H7 (cell line): Measurements from ENCODE around the gene HPN. TPM values are rescaled to one million over a fixed set of nuclear protein-coding genes. Genes with fewer than 3 reads are reported as not detected.
"Not testable (repeated sequence)": the region's sequence is repeated elsewhere in the genome, so short reads cannot be mapped to it uniquely, and the experiment has no call there.

Experiments used
- DNase-seq: peaks from one replicate; pipeline ENCODE4 v3.0.0; 2012
- H3K27me3 ChIP-seq: 2 replicates; pipeline ENCODE4 v1.6.0; 2011; ENCODE audit warnings: mild to moderate bottlenecking, low read length; ENCODE audit not compliant: control insufficient read depth, insufficient read depth
- H3K36me3 ChIP-seq: replicated peaks from 2 replicates; pipeline ENCODE4 v1.5.1; 2011; ENCODE audit warnings: low read length; ENCODE audit not compliant: control insufficient read depth, insufficient read depth
- H3K4me3 ChIP-seq: 2 replicates; pipeline ENCODE4 v1.5.1; 2011; ENCODE audit warnings: low read depth, mild to moderate bottlenecking, control low read depth, low read length, moderate library complexity; ENCODE audit not compliant: insufficient read depth
- total RNA-seq: library from RNA; depleted of rRNA; stranded (reverse); fragments of >200 nt; shearing (Covaris generic); gene quantifications from 2 replicates; pipeline ENCODE4 v1.2.3, GENCODE V29; 2014

The HPN gene
- total RNA-seq, 1 experiment from 2014 or later, result 6.1 TPM

DNA sequence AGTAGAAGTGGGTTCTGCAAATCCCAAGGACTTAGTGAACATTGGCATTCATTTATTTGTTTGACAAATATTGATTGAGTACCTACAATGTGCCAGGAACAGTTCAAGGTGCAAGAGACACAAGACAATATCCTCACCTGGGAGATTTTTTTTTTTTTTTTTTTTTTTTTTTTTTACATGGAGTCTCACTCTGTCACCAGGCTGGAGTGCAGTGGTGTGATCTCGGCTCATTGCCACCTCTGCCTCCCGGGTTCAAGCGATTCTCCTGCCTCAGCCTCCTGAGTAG lies 13.0 kb upstream of the HPN start:
- peaks cover 29% of the 10 kb centered on the region for H3K36me3 ChIP-seq
- H3K4me3 ChIP-seq, DNase-seq: not testable (repeated sequence)
- peaks cover 12% of the 10 kb centered on the region for H3K27me3 ChIP-seq

DNA sequence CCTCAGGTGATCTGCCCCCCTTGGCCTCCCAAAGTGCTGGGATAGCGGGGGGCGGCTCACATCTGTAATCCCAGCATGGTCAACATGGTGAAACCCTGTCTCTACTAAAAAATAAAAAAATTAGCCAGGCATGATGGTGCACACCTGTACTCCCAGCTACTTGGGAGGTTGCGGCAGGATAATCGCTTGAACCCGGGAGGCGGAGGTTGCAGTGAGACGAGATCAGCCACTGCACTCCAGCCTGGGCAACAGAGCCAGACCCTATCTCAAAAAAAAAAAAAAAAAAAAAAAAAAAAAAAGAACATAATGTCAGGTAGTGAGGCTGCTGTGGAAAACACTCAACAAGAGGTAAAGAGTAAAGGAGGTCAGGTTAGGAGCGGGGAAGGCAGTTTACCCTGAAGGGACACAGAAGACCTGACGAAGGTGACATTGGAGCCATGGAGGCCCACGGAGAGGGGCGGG lies 12.2 kb upstream of the HPN start:
- not testable (repeated sequence) for DNase-seq, H3K4me3 ChIP-seq
- H3K36me3 ChIP-seq, result peaks cover 23% of the 10 kb centered on the region
- H3K27me3 ChIP-seq, result peaks cover 12% of the 10 kb centered on the region

GRCh38 chr19:35029737-35030256 lies 11.7 kb upstream of the HPN start:
- Histone ChIP-seq H3K4me3 (peak overlapping the region; percentile 46), H3K27me3 (peaks cover 12% of the 10 kb centered on the region), H3K36me3 (peaks cover 19% of the 10 kb centered on the region)
- peak; percentile 80 for DNase-seq

- peak; percentile 97 for DNase-seq
- Histone ChIP-seq H3K36me3 (peaks cover 16% of the 10 kb centered on the region), H3K4me3 (peak within 1 kb of the TSS; percentile 50), H3K27me3 (peaks cover 12% of the 10 kb centered on the region)
These were observed 11.1 kb upstream of the HPN start, which contains the start of gene SCN1B for GRCh38 chr19:35030257-35031071. Gene SCN1B (plus strand): TSS chr19:35030470. CDS start chr19:35030821, 351 bp downstream.

DNA sequence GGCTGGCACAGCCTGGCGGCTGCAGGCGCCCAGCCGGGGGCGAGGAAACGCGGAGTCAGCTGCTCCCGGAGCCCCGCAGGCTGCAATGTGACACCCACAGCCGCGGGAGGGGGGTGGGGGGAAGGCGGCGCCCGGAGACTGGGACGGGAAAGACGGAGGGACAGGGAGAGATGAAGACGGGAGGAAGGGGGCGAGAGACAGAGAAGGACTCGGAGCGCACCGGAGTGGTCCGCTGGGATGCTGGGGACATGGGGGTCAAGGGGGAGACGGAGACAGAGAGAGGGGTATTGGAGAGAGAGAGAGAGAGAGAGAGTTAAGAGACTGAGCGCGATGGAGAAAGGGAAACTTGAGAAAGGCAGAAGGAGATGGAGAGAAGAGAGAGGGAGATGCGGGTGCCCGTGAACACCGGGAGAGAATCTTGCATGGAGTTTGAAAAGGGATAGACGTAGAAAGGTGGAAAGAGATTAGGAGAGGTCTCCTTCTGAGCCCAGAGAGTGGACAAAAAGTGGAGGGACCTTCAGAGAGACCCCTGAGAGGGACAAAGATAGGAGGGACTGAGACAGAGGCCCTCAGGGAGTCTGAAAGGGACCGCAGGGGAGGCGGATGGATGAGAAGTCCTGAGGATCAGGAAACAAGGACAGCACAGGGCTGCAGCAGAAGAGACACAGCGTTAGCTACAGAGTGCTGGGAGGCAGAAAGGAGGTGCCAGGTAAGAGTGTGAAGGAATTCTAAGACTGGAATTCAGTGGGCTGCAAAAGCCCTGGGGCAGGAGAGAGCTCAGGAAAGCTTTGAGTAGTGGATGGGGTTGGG lies 10.2 kb upstream of the HPN start:
- H3K27me3 ChIP-seq, result peaks cover 12% of the 10 kb centered on the region
- peak overlapping the region; percentile 50 for H3K4me3 ChIP-seq
- DNase-seq, result peak; percentile 92
- H3K36me3 ChIP-seq, result peaks cover 10% of the 10 kb centered on the region

DNA sequence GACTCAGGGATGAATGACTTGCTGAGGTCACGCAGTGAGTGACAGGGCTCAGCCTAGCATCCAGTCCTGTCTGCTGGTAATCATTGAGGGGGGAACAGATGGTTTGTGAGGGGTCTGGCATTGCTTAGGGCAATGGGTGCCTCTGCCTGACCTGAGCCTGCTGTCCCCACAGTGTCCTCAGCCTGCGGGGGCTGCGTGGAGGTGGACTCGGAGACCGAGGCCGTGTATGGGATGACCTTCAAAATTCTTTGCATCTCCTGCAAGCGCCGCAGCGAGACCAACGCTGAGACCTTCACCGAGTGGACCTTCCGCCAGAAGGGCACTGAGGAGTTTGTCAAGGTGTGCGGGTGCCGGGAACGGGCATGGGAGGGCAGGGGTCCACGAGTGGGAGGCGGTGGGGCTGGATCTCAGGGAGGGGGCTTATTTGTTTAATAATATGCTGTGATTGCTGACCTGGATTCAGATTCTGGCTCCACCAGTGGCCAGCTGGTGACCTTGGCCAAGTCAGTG lies 9.1 kb upstream of the HPN start:
- Histone ChIP-seq H3K4me3 (no peak overlapping the region), H3K36me3 (peaks cover 5% of the 10 kb centered on the region)
- no peak for DNase-seq

GRCh38 chr19:35033067-35034004 lies 8.2 kb upstream of the HPN start:
- H3K27me3 ChIP-seq, result peaks cover 12% of the 10 kb centered on the region
- H3K4me3 ChIP-seq, result no peak overlapping the region
- H3K36me3 ChIP-seq, result peaks cover 2% of the 10 kb centered on the region; the same call in 1 of the 2 replicates
- no peak for DNase-seq

More for the DNA sequence above, 9.1 kb upstream of the HPN start:
- H3K27me3 ChIP-seq, result peaks cover 12% of the 10 kb centered on the region

DNA sequence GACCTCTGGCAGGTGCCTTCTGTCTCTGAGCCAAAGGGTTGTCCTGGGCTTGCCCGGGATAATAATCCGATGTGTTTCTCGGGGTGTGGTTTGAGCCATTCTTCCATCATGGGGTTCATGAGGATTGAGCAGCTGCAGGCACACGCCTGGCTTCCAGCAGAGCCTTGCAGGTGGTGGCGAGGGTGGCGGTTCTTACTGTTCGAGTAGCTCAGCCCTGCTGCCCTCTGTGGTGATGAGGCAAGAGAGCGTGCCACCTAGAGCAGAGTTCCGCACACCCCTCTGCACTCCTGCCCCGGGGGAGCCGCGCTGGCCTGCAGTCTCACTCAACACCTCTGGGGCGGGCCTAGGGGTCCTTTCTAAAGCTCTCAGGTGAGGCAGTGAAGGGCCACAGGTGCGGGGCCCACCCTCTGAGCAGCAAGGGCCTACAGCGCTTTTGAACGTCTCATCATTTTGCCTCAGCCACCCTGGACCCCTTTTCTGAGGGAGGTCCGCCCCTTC lies 7.5 kb upstream of the HPN start:
- H3K27me3 ChIP-seq, result peaks cover 12% of the 10 kb centered on the region
- no peak for DNase-seq
- H3K36me3 ChIP-seq, result peaks cover 2% of the 10 kb centered on the region; the same call in 1 of the 2 replicates
- no peak overlapping the region for H3K4me3 ChIP-seq

DNA sequence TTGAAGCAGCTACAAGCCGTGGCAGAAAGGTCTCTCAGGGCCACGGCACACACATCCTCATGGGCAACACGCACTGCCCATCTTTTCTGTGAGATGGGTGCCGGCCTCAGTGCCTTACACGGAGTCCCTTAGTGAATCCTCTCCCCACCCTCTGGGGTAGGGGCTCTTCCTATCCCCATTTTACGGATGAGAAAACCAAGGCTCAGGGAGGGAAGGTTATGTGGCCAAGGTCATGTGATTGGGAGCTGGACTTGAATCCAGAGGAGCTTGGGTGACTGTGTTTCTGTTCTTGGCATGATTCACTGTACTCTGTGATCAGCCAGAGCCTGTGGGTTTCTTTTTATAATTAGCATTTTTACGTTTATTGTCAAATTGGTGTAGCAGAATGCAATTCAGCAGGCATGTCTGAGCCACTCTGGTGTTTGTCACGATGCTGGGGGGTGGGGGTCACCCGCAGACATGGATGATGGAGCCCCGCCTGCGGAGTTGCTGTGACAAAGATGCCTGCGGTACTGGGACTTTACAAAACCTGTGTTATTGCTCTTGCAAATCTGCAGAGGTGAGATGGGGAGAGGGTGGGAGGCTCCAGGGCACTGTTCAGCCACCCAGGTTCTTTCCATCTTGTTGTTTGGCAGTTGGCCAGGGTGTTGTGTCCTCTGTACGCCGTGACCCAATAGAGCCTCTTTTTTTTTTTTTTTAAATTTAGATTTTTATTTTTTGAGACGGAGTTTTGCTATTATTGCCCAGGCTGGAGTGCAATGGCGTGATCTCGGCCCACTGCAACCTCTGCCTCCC lies 6.7 kb upstream of the HPN start:
- H3K27me3 ChIP-seq, result peaks cover 11% of the 10 kb centered on the region
- no peak overlapping the region for H3K4me3 ChIP-seq
- H3K36me3 ChIP-seq, result peaks cover 2% of the 10 kb centered on the region; the same call in 1 of the 2 replicates
- DNase-seq, result no peak

DNA sequence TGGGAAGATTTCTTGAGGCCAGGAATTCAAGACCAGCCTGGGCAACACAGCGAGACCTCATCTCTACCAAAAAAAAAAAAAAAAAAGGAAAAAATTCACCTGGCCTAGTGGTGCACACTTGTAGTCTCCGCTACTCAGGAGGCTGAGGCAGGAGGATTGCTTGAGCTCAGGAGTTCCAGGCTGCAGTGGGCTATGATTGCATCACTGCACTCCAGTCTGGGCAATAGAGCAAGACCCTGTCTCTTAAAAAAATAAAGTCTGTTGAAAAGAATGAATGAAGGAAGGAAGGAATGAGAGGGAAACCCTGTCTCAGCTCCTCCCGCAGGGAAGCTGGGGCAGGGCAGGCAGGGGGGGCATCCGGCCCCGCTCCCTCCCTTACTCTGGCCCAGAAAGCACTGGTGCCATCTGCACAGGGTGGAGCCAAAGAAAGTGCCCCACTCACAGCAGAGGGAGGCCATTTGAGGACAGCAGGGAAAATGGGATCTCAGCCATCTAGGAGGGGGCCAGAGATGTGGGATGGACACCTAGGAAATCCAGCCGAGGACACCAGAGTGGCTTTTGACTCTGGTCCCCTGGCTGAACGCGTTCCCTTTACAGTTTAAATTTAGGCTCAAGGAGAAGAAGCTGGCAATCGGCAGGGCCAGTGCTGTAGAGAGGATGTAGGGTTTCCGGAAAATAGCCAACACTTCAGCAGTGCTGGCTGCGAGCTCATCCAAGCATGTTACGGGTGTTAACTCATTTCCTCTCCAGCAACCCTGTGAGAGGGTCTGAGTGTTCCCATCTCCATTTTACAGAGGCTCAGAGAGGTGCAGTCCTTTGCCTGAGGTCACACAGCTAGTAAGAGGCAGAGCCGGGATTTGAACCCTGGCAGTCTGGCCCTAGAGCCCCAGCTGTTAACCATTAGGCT lies 3.6 kb upstream of the HPN start:
- no peak overlapping the region for H3K4me3 ChIP-seq
- H3K27me3 ChIP-seq, result no peaks in the 10 kb centered on the region
- H3K36me3 ChIP-seq, result peaks cover 2% of the 10 kb centered on the region
- DNase-seq, result no peak

DNA sequence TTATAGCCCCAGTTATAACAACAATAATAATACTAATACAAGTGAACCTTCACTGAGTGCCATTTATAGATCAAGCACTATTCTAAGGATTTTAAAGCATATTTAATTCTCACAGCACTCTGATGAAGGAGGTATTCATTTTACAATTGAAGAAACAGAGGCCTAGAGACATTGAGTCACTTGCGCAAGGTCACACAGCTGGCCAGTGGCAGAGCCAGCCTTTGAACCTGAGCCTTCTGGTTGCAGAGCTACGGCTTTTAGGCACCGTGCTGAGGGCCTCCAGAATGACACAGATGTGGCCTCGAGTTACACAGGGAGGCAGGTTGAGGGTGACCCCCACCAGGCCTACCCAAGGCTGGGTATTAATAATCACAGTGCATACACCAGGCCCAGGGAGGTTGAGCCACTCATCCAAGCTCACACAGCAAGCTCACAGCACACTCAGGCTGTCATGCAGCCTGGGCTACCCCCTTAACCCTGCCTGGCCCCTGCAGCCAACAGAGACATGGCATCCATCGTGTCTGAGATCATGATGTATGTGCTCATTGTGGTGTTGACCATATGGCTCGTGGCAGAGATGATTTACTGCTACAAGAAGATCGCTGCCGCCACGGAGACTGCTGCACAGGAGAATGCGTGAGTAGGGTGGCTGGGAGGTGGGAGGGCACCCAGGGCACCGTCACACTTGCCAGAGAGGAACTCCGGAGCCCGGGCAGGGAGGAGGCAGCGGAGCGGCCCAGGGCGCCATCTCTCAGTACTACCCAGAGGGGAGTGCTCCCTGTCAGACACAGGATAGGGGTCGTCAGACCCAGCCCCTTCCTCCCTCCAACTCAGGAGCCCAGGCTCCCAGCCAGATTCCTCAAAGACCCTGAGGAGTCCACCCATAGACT lies 2.7 kb upstream of the HPN start:
- Histone ChIP-seq H3K36me3 (no peaks in the 10 kb centered on the region; the same call in 1 of the 2 replicates), H3K27me3 (no peaks in the 10 kb centered on the region), H3K4me3 (no peak overlapping the region)
- DNase-seq, result no peak
